ENCODE results near the gene GLRX5.
"Not testable (repeated sequence)": the region's sequence is repeated elsewhere in the genome, so short reads cannot be mapped to it uniquely, and the experiment has no call there.

The GLRX5 gene

GRCh38 chr14:95562892-95563685, 28.2 kb downstream of the GLRX5 start:
- DNase-seq = no peak

- DNase-seq = no peak
Observed at GRCh38 chr14:95564060-95564459, 29.2 kb downstream of the GLRX5 start.

DNA sequence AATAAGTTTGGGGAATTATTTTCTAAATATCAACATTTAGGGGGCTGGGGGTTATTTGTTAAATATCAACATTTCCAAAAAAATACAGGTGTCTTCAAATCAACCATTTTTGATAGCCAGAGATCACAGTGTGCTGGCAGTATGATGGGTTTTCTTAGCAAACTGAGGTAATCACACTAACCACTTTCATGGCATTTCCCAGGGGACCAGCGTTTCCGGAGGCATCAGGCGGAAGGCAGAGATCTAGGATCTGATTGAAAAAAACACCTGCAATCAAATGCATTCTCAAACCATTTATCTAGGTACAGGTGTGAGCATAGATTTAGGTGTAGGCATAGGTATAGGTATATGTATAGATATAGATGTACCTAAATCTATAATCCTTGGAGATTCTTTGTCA, 34.6 kb downstream of the GLRX5 start:
- no peak for DNase-seq

DNA sequence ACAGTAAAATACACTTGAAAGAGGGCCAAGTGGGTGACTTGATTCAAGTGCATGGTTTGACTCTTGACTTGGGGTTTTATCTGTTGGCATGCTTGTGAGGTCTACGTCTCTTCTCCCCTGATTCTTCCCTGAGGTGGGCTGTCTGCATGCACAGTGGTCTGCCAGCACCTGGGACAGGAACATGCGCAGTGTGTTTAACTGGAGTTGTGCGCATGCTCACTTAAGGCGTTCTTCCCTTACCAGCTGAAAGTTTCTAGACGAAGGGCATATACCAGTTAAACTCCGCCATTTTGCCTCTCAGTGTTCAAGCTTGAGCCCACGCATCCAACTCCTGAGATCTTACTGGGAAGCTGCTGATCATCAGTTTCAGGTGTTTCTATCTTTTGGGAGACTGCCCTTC, 38.5 kb downstream of the GLRX5 start:
- DNase-seq = no peak

GRCh38 chr14:95575840-95576473, 41.1 kb downstream of the GLRX5 start:
- no peak for DNase-seq

DNA sequence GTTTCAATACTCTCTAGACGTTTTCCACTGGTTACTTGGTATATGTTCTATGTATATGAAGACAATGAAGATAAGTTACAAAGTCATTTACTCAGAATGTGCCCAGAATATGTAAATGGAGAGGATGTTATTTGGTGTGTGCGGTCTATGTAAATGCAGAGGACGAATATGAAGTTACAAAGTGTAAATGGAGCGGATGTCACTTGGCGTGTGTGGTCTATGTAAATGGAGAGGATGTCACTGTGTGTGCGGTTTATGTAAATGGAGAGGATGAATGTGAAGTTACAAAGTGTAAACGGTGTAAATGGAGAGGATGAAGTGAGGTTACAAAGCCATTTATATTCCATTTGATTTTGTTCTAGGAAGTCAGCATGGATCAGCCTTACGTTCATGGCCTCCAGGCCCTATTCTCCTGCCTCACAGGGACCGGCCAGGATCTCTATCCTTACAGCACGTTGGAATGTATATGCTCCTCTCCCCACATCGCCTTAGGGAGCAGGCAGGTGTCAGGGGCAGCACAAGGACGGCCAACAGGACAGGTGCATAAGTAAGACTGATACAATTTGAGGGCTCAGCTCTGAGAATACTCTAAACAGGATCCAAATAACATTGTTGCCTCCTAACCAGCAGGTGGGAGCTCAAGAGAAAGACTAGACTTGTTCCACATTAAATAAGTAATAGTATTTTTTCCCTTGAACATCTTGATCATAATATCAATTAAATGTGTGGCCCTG, 42.4 kb downstream of the GLRX5 start:
- DNase-seq = no peak

- no peak for DNase-seq
Observed at GRCh38 chr14:95577870-95578269, 43.0 kb downstream of the GLRX5 start.

- DNase-seq = not testable (repeated sequence)
Observed at GRCh38 chr14:95583836-95584617, 49.2 kb downstream of the GLRX5 start.

DNA sequence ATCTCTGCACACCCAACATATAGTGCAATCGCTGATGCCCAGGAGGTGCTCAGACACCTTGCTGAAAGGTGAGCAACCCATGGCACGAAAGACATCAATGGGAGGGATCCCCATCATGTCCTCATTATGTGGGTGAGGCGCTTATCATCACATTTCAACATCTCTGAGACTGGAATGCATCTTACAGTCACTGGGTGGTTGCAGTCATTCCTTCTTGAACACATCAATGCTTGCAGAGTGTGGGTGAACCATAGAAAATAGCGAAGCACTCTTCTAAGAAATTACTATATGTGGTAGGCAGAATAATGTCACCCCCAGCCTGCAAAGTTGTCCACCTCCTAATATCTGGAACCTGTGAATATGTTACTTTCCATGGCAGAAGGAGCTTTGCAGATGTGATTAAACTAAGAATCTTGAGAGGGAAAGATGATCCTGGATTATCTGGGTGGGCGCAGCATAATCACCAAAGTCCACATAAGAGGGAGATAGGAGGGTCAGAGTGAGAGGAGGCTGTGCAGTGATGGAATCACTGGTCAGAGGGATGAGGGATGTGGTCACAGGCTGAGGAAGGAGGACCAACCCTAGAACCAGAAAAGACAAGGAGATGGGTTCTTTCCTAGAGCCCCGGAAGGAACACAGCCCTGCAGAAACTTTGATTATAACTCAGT, 51.2 kb downstream of the GLRX5 start:
- DNase-seq = no peak

GRCh38 chr14:95591182-95591581, 56.3 kb downstream of the GLRX5 start:
- not testable (repeated sequence) for DNase-seq
